GM12878 (cell line): ENCODE measurements around the gene COMMD1. TPM values are rescaled to one million over a fixed set of nuclear protein-coding genes. Genes with fewer than 3 reads are reported as not detected.

ENCODE experiments used
- ATAC-seq: fragments of 200-7000 bp; cut with Tn5 transposase; 3 replicates; pipeline ENCODE4 v1.9.1; 2020; ENCODE audit warnings: mild to moderate bottlenecking, moderate library complexity
- BruUV-seq: library from RNA; stranded (reverse); fragments of 400-500 nt; replicated peaks from 2 replicates; lab custom pipeline; 2021; lab: Mats Ljungman, UMichigan
- CTCF ChIA-PET: fragments of 300-600 bp; sonication (Branson Sonifier 250); formaldehyde crosslinking; extraction: SDS; loops from one replicate; lab custom pipeline; 2021; ENCODE audit warnings: inconsistent platforms; lab: Yijun Ruan, JAX
- POLR2A ChIA-PET: fragments of 350-600 bp; formaldehyde crosslinking; extraction: SDS; loops from one replicate; lab custom pipeline; 2021; ENCODE audit warnings: inconsistent platforms; lab: Charles Lee
- RAD21 ChIA-PET: fragments of 300-600 bp; sonication (Branson Sonifier 250); formaldehyde crosslinking; loops from one replicate; lab custom pipeline; 2023; ENCODE audit warnings: antibody characterized with exemption; ENCODE audit not compliant: unreplicated experiment; lab: Charles Lee
- SMC1A ChIA-PET: fragments of 300-600 bp; sonication (Branson Sonifier 250); formaldehyde crosslinking; loops from one replicate; lab custom pipeline; 2023; ENCODE audit not compliant: unreplicated experiment, uncharacterized antibody; lab: Charles Lee
- DNase-seq: peaks from one replicate; pipeline ENCODE4 v3.0.0-alpha.2; 2011; ENCODE audit warnings: low read depth, low spot score
- FAIRE-seq: peaks from 3 replicates; lab custom pipeline; 2011; peaks lifted over from hg19 to GRCh38; lab: Jason Lieb, UNC
- H2AFZ ChIP-seq: 2 replicates; pipeline ENCODE4 v1.6.0; 2011; ENCODE audit warnings: low read depth, low read length, control low read depth; ENCODE audit not compliant: control insufficient read depth
- H3K27ac ChIP-seq: 2 replicates; pipeline ENCODE4 v1.5.1; 2011; ENCODE audit warnings: control low read depth; ENCODE audit not compliant: control insufficient read depth, insufficient read depth
- H3K27me3 ChIP-seq, 2 experiments: replicated peaks in 1 of 2; 2 replicates each; pipeline versions ENCODE4 v1.6.0 to v1.6.1; 2011; ENCODE audit warnings: low read length in 1 of 2; ENCODE audit not compliant: control insufficient read depth in 2 of 2, insufficient read depth in 2 of 2
- H3K36me3 ChIP-seq, 2 experiments: 2 replicates each; pipeline ENCODE4 v1.5.1; 2011; ENCODE audit warnings: low read length in 1 of 2; ENCODE audit not compliant: control insufficient read depth in 2 of 2, insufficient read depth in 2 of 2
- H3K4me1 ChIP-seq: 2 replicates; pipeline ENCODE4 v1.6.1; 2011; ENCODE audit warnings: mild to moderate bottlenecking, low read length, moderate library complexity, mixed read lengths; ENCODE audit not compliant: control insufficient read depth, insufficient read depth
- H3K4me2 ChIP-seq: 2 replicates; pipeline ENCODE4 v1.6.0; 2011; ENCODE audit warnings: control low read depth; ENCODE audit not compliant: control insufficient read depth, insufficient read depth
- H3K4me3 ChIP-seq: fragments of 200-600 bp; sonication (generic); 2 replicates; pipeline ENCODE4 v1.5.1; 2016
- H3K79me2 ChIP-seq: 2 replicates; pipeline ENCODE4 v1.6.0; 2011; ENCODE audit warnings: low read length; ENCODE audit not compliant: control insufficient read depth, insufficient read depth
- H3K9ac ChIP-seq: 2 replicates; pipeline ENCODE4 v1.8.0; 2011; ENCODE audit warnings: low read length, control low read depth, mixed read lengths; ENCODE audit not compliant: control insufficient read depth, insufficient read depth
- H3K9me3 ChIP-seq: replicated peaks from 3 replicates; pipeline ENCODE4 v1.5.1; 2011; ENCODE audit warnings: mild to moderate bottlenecking, low read length; ENCODE audit not compliant: control insufficient read depth, insufficient read depth
- H4K20me1 ChIP-seq: 2 replicates; pipeline ENCODE4 v1.6.0; 2011; ENCODE audit not compliant: control insufficient read depth, insufficient read depth
- ATF7 ChIP-seq: fragments of 450-650 bp; IDR thresholded peaks from 2 replicates; pipeline ENCODE4 v1.6.1; 2016; ENCODE audit warnings: low read depth, mild to moderate bottlenecking
- CHD2 ChIP-seq: IDR thresholded peaks from 2 replicates; pipeline ENCODE4 v1.6.1; 2011; ENCODE audit warnings: low read depth, low read length, improper control_type of control experiment, borderline replicate concordance
- CREM ChIP-seq: IDR thresholded peaks from 2 replicates; pipeline ENCODE4 v1.6.1; 2014; ENCODE audit warnings: antibody characterized with exemption, low read depth
- EP300 ChIP-seq, 2 experiments: fragments of 150-350 bp in 1 of 2; IDR thresholded peaks; 2 replicates each; pipeline ENCODE4 v1.6.1; 2011 to 2012; ENCODE audit warnings: low read depth in 2 of 2, low read length in 2 of 2, borderline replicate concordance in 1 of 2, improper control_type of control experiment in 1 of 2, inconsistent platforms in 1 of 2; ENCODE audit not compliant: control insufficient read depth in 1 of 2
- NR2F1 ChIP-seq: fragments of 450-650 bp; conservative IDR thresholded peaks from 2 replicates; pipeline ENCODE4 v1.6.1; 2017; ENCODE audit warnings: mild to moderate bottlenecking
- PML ChIP-seq: IDR thresholded peaks from 2 replicates; pipeline ENCODE4 v1.6.1; 2012; ENCODE audit warnings: low read length, inconsistent platforms
- SRF ChIP-seq, 2 experiments: IDR thresholded peaks; 2 replicates each; pipeline ENCODE4 v1.6.1; 2011; ENCODE audit warnings: low read depth in 2 of 2, low read length in 2 of 2, mild to moderate bottlenecking in 1 of 2, moderate library complexity in 1 of 2
- ZNF207 ChIP-seq: fragments of 450-650 bp; IDR thresholded peaks from 2 replicates; pipeline ENCODE4 v1.6.1; 2014; ENCODE audit warnings: antibody characterized with exemption, mild to moderate bottlenecking, borderline replicate concordance
- ZSCAN29 ChIP-seq: fragments of 450-650 bp; IDR thresholded peaks from 2 replicates; pipeline ENCODE4 v1.6.1; 2017; ENCODE audit warnings: mild to moderate bottlenecking, moderate library complexity
- WGBS: methylation state at CpG from one replicate; pipeline ENCODE4 v1.1.6; 2016; ENCODE audit warnings: low lambda C conversion rate; ENCODE audit not compliant: insufficient replicate concordance, insufficient coverage; ENCODE audit errors: missing lambda C conversion rate; 5-methylcytosine and 5-hydroxymethylcytosine counted together
- in situ Hi-C: fragments of 300-500 bp; cut with MboI; formaldehyde crosslinking; loops from 9 replicates; pipeline ENCODE4 v1.14.3; 2018; ENCODE audit warnings: mixed read lengths
- intact Hi-C: fragments of 100-400 bp; cut with micrococcal nuclease; formaldehyde crosslinking; loops from one replicate; pipeline ENCODE4 v1.14.2; 2022; ENCODE audit not compliant: unreplicated experiment
- polyA plus RNA-seq, 11 experiments: library from polyadenylated mRNA; depleted of rRNA in 4 of 11; unstranded in 6 of 11; stranded (reverse) in 5 of 11; fragments of >200 nt; fragmentation: Nextera tagmentation in 4 of 11; fragmentation: Illumina TruSeq in 1 of 11; extraction: Ambion mirVana in 4 of 11; extraction: Trizol in 1 of 11; gene quantifications; 1 replicate in 1 of 11; 2 replicates in 10 of 11; pipeline versions ENCODE4 v1.2.1 to v1.2.3, GENCODE V29; 2011 to 2016; ENCODE audit warnings: inconsistent platforms in 2 of 11, missing spikeins in 2 of 11, low read depth in 1 of 11
- total RNA-seq, 4 experiments: library from RNA; depleted of rRNA in 3 of 4; stranded (reverse); fragments of >200 nt in 3 of 4; fragmentation: Illumina TruSeq in 1 of 4; extraction: Trizol in 1 of 4; gene quantifications; 2 replicates each; pipeline versions ENCODE4 v1.2.1 to v1.2.3, GENCODE V29; 2013 to 2021
- TF ChIP-seq, protein P1 (sequence below): fragments of 450-650 bp; IDR thresholded peaks from 2 replicates; pipeline ENCODE4 v1.6.1; 2017; ENCODE audit warnings: low read depth, mild to moderate bottlenecking, moderate library complexity

Gene COMMD1
- total and polyA plus RNA-seq, 10 of the 15 experiments (the other 5 are each of a cell fraction or from before 2014, with no cell fraction given), result 39.7 to 210 (median 53.7) TPM

DNA sequence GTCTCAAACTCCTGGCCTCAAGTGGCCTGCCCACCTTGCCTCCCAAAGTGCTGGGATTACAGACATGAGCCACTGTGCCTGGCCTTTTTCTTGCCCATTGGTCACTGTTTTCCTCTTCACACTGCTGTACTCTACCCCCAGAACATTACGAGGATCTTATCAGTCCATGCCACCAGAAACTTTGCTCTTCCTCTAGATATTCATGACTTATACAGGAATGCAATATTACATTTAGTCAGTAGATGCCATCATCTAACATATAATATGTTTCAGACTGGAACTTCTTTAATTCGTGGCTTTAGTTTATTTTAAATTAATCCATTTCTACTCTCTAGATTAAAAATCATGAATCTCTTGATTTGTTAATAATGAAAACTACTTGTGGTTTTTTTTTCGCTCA lies 135.5 kb downstream of the COMMD1 start:
- peaks cover 12% of the 10 kb centered on the region; the same call in 2 of the 3 replicates for H3K9me3 ChIP-seq
- no TSS peak for BruUV-seq
- 94% methylated on average over 3 of the region's 3 CpGs for WGBS
- H3K4me1 ChIP-seq, result peaks cover 25% of the 10 kb centered on the region
- DNase-seq, result no peak
- H4K20me1 ChIP-seq, result no peaks in the 10 kb centered on the region
- ChIA-PET POLR2A (interaction anchor here (0.6 to 1.1 kb wide), 3 partner anchors 9 to 18 kb away, joined by 3 to 5 read pairs (median 3); no protein-coding TSS in a partner anchor), RAD21 (interaction anchor here (0.8 to 6.0 kb wide), 6 partner anchors 8 to 47 kb away, joined by 3 to 67 read pairs (median 6); no protein-coding TSS in a partner anchor), SMC1A (interaction anchor here (1.0 to 6.3 kb wide), 7 partner anchors 8 to 103 kb away, joined by 3 to 66 read pairs (median 16); no protein-coding TSS in a partner anchor), CTCF (interaction anchor here (1.0 to 1.8 kb wide), 6 partner anchors 12 to 403 kb away, joined by 3 to 5 read pairs (median 4); no protein-coding TSS in a partner anchor)
- H3K27me3 ChIP-seq, result no peaks in the 10 kb centered on the region
- no peak overlapping the region for H3K4me3 ChIP-seq
- ATAC-seq, result no peak
- intact Hi-C loops, result no loop called here
- no peak overlapping the region for H3K9ac ChIP-seq
- H3K36me3 ChIP-seq, result no peaks in the 10 kb centered on the region
- H3K4me2 ChIP-seq, result no peak overlapping the region
- FAIRE-seq, result no peak
- TF ChIP-seq ATF7 (no peak), EP300 (IDR thresholded peaks at IDR 0.05; ENCODE audit: borderline replicate concordance in 1 of 2, control insufficient read depth in 1 of 2, low read depth in 2 of 2, low read length in 2 of 2) (no peak), ZNF207 (no peak), PML (no peak), SRF (IDR thresholded peaks at IDR 0.05; ENCODE audit: low read depth in 2 of 2, low read length in 2 of 2) (no peak), ZSCAN29 (no peak), CHD2 (no peak), CREM (no peak), NR2F1 (no peak)
- TF ChIP-seq, protein P1, sequence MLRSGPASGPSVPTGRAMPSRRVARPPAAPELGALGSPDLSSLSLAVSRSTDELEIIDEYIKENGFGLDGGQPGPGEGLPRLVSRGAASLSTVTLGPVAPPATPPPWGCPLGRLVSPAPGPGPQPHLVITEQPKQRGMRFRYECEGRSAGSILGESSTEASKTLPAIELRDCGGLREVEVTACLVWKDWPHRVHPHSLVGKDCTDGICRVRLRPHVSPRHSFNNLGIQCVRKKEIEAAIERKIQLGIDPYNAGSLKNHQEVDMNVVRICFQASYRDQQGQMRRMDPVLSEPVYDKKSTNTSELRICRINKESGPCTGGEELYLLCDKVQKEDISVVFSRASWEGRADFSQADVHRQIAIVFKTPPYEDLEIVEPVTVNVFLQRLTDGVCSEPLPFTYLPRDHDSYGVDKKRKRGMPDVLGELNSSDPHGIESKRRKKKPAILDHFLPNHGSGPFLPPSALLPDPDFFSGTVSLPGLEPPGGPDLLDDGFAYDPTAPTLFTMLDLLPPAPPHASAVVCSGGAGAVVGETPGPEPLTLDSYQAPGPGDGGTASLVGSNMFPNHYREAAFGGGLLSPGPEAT, result no peak
- TF ChIP-seq, all 136 proteins: peak for 0
- in situ Hi-C loops, result no loop called here
- no peak overlapping the region for H2AFZ ChIP-seq
- H3K79me2 ChIP-seq, result peaks cover 6% of the 10 kb centered on the region
- peak overlapping the region; percentile 71 for H3K27ac ChIP-seq
